NCI-H1694 treated with DMSO at 0.1 percent for 48 hours (cell line): ENCODE results near the gene FOXRED2.
"Not testable (repeated sequence)": the region's sequence is repeated elsewhere in the genome, so short reads cannot be mapped to it uniquely, and the experiment has no call there.

Source experiments
- DNase-seq: peaks from one replicate; lab custom pipeline; 2025; lab: John Stamatoyannopoulos, UW

Gene FOXRED2

GRCh38 chr22:36506637-36507517, at the start of gene FOXRED2:
Gene FOXRED2, minus strand, starts transcription at chr22:36507040. Its CDS starts 618 bp downstream, at chr22:36506422.
- DNase-seq: peak; percentile 46

- DNase-seq: no peak
These were observed 47.3 kb upstream of the FOXRED2 start for GRCh38 chr22:36554098-36554497.

- DNase-seq: no peak
These were observed 45.4 kb upstream of the FOXRED2 start for GRCh38 chr22:36552289-36552688.

- no peak for DNase-seq
These were observed 44.1 kb upstream of the FOXRED2 start for GRCh38 chr22:36550701-36551495.

GRCh38 chr22:36549033-36549432, 42.2 kb upstream of the FOXRED2 start:
- no peak for DNase-seq

GRCh38 chr22:36548606-36549005, 41.8 kb upstream of the FOXRED2 start:
- no peak for DNase-seq

GRCh38 chr22:36546932-36547331, 40.1 kb upstream of the FOXRED2 start:
- DNase-seq: no peak

- peak; percentile 12 for DNase-seq
These were observed 39.4 kb upstream of the FOXRED2 start for GRCh38 chr22:36546092-36546804.

- no peak for DNase-seq
These were observed 37.3 kb upstream of the FOXRED2 start for GRCh38 chr22:36544107-36544620.

GRCh38 chr22:36541831-36542411, 35.1 kb upstream of the FOXRED2 start:
- DNase-seq: no peak

- no peak for DNase-seq
These were observed 34.2 kb upstream of the FOXRED2 start for GRCh38 chr22:36540867-36541642.

GRCh38 chr22:36538529-36538928, 31.7 kb upstream of the FOXRED2 start:
- DNase-seq: no peak

GRCh38 chr22:36536717-36537116, 29.9 kb upstream of the FOXRED2 start:
- DNase-seq: no peak

- DNase-seq: not testable (repeated sequence)
These were observed 26.5 kb upstream of the FOXRED2 start for GRCh38 chr22:36533320-36533719.

- DNase-seq: no peak
These were observed 25.6 kb upstream of the FOXRED2 start for GRCh38 chr22:36532466-36532865.

GRCh38 chr22:36528795-36529751, 22.2 kb upstream of the FOXRED2 start, which contains the start of gene EIF3D:
Gene EIF3D, minus strand, starts transcription at chr22:36529166. Its CDS starts 3,045 bp downstream, at chr22:36526121.
- DNase-seq: peak; percentile 98

GRCh38 chr22:36528341-36528740, 21.5 kb upstream of the FOXRED2 start:
- peak; percentile 1 for DNase-seq

- DNase-seq: no peak
These were observed 15.8 kb upstream of the FOXRED2 start for GRCh38 chr22:36522662-36523061.

- no peak for DNase-seq
These were observed 13.6 kb upstream of the FOXRED2 start for GRCh38 chr22:36520423-36520822.

- DNase-seq: not testable (repeated sequence)
These were observed 13.1 kb upstream of the FOXRED2 start for GRCh38 chr22:36519906-36520305.
